AG08395 (cell line): ENCODE data around the gene KDF1.

ENCODE experiments used
- DNase-seq: peaks from one replicate; pipeline ENCODE4 v3.0.0; 2012; ENCODE audit warnings: mixed read lengths, low spot score

Gene KDF1

DNA sequence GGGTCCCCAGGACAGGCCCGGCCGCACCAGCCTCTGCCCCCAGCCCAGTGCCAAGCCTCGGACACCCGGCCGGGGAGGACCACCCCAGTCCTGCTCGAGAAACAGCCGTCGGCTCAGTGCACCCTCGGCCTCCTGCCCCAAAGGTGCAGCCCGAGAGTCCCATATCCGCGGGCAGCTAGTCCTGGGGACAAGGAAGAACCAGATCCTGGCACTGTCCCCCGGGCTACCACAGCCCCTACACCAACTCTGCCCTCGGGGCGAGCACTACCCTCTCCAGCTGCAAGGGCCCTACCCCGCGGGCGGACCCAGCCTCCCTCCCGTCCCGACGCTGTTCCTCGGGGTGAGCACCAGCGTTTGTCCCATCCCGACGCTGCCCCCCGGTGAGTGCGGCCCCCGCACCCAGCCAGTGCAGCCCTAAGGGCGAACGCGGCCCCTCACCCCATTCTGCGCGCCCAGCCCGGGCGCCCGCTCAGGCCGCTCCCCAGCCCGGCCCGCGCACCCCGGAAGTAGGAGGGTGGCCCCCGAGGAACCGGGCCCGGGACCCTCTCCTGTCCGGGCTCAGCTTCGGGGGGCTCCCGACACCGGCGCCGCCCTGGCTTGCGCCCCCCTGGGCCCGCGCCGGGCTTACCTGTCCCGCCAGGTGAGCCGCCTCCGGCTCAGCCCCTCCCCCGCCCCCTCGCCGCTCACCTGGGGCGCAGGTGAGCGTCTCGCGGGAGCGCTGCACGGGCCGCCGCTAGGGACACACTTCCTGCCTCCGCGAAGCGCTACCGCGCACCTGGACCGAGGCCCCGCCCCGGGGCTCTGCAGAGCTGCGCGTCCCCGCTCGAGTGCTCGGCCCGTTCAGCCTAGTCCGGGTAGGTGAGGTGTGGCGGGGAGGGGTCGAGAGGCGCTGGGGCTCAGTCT is at the start of gene KDF1:
Gene KDF1, minus strand, starts transcription at position 747 of the 903 bp plus-strand sequence. CDS start 8,088 bp downstream, outside the sequence.
- DNase-seq = no peak

- DNase-seq = no peak
Observed at GRCh38 chr1:27009601-27010197, 49.4 kb upstream of the KDF1 start.

DNA sequence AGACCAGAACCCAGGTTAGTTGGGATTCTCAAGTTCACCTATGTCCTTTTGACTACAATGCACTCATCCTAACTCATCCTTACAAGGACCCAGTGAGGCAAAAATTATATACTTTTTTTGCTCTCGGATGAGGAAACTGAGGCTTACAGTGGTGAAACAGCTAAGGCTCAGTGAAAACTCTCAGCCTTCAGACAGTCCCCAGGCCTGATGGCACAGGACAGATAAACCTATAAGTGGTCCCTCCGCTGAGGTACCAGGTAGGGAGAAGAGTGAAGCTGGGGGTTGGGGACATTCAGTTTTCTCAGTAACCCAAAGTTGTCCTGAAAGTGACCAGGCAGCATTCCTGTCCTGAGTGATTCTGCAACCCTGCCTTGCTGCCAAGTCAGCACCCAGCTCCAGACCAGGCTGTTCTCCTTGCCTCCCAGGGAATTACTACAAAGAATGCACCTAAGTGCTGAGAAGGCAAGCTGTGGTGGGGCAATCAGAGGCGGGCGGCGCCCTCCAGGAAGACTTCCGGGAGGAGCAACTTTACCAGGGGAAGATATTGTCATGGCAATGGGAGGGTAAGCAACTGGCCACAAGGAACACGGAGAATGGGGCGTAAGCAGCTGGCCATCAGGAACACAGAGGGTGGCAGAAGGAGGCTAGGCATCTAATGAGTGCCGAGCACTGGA is 47.8 kb upstream of the KDF1 start:
- DNase-seq = peak; percentile 42

- DNase-seq = no peak
Observed at GRCh38 chr1:27006683-27007082, 46.4 kb upstream of the KDF1 start.

DNA sequence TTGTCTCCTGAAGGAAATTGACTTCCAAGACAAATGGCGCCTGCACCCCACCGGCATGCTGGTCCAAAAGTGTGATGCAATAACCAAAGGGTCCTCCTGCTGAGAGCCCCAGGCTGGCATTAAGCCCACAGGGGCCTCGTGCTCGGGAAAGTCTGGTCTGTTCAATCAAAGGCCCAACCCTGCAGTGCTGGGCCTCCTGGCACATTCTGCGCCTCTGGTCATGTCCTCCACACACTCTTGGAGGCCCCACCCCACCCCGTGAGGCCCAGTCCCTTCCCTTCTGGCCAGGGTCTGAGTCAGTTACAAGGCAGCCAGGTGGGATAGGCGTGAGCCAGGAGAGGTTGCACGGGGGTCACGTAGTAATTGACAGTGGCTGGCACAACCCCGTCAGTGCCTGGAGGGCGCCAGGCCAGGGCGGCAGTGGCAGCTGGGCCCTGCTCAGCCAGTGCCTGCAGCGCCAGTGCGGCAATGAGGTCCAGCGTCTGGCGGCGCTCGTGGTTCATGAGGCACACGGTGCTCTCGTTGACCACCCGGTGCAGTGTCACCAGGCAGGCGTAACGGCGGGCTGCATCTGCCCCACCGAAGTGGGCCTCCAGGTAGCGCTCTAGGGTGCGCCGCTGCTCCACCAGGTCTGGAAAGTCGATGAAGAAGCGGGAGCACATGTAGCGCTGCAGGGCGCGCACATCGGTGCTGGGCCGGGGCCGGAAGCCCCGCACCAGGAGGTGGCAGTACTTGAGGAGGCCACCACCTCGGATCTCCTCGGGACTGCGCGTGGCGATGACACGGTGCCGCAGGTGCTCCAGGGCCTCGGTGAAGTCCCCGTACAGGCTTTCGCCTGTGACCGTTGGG is 45.6 kb upstream of the KDF1 start:
- DNase-seq = no peak

DNA sequence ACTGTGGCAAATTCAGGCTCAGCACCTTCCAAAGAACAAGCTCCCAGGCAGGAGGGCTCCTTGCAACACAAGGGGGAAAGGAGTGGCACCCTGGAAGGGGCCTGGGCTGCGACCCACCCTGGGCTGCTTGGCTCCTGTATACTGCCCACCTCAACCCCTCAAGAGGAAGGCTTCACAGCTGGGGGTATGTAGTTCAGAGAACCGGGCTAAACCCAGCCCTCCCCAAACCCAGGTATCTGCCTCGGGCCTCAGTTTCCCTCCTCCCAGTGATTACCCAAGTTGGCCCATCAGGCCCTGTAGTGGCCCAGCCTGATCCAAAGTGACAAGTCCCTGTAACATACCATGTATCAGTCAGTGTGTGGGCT is 44.9 kb upstream of the KDF1 start:
- DNase-seq = no peak

DNA sequence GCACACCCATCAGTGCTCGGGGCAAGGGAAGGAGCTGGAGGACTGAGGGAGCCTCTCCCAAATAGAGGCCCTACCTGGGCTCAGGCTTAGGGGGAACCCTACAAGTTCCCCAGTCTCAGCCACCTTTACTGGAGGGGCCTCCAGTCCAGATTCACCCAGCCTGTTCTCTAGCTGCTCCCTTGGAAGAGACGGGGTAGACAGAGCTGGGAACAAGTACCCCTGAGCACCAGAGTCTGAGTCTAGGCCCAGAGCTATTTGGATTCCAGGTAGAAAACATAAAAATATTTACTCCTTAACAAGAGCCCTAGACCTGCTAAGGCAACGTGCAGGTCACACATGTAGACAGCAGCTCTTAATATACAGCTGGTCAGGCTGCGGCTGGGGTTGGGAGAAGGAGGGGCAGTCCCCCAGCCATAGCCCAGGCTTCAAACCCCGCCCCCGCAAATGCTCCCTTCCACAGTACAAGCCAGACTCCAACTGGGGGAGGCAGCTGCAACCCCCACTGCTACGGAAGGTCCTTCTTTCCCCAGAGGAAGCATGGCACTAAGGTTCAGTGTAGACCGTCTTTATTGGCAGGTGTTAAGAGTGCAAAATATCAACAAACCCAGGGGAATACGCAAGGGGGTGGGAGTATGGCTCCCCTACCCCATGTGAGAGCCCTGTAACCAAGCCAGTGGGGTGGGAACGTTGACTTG is 44.4 kb upstream of the KDF1 start:
- DNase-seq = no peak

DNA sequence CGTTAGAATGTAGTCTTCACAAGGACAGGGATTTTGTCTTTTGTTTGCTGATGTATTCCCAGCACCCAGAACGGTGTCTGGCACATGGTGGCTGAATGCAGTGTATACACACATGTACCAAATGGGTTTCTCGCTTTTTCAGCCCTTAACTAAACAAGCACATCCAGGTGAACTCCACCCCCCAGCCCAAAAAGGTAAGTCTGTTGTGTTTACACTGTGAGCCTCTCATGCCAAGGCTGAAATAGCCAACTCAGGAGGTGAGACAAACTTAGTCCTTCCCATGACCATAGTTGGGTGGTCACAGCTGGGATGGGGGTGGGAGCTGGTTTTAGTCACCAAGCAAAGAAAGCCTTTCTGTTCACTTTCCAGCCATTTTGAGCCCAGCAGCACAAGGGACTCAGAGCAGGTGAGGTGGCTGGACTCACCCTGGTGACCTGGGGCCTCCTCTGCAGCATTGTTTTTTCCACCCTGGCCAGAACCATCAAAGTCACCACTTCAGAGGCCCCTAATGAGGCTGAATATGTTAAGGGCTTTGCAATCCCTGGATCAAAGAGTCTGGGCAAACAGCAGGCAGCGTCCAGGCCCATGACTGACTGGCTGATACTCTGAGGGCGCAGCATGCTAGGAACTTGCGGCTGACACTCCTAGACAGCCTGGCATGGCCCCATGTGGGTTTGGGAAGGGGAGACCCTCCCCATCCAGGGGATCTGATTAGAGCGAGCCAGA is 43.6 kb upstream of the KDF1 start:
- DNase-seq = no peak

GRCh38 chr1:27001570-27002360 is 41.5 kb upstream of the KDF1 start:
- DNase-seq = no peak

DNA sequence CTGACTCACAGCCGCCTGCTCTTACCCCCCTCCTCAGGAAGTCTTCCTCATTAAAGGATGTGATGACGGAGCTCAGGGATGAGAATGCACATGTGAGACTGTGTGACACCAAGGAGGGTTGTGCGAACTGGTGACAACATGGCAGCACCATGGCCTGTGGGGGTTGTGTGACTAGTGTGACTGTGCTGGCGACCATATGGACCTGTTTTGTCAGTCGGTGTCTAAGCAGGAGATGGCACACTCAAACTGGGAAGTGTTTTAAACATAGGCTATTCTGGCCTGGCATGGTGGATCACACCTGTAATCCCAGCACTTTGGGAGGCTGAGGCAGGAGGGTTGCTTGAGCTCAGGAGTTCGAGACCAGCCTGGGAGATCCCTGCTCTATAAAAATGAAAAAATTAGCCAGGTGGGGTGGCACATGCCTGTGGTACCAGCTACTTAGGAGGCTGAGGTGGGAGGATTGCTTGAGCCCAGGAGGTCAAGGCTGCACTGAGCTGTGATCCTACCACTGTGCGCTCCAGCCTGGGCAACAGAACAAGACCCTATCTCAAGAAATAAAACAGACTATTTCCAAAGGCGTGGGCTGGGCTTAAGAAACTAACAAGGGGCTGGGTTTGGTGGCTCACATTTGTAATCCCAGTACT is 40.7 kb upstream of the KDF1 start:
- no peak for DNase-seq

DNA sequence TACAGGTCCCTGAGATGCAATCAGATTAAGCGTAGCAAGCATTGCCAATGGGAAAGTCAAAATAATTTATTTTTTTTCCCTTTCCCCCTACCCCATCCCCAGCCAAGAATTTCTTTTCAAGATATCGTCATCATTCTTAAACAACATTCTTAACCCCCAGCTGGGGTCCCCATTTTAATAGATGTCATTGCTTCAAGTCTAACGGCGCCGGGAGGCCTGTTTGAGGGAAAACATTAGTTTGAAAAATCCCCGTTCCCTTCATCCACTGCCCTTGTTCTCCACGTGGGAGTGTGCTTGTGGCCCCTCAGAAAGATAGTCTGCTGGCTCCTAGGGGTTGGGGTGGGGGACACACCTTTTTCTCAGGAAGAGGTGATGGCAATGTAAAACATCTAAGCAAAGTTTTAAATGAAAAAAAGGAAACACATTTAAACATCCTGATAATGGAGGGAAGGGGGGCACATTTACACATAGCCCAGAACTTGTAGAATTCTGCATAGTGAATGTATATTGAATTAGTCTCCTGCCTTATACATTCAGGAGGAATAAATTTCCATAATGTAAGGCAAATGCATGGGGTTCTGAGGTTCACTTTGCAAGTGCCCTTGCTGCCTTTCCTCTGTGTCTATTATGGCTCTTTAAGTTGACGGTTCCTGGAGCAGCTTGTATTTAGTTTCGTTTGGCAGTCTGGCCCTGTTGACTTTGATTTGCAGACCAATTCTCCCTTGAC is 40.0 kb upstream of the KDF1 start:
- no peak for DNase-seq

- DNase-seq = peak; percentile 96
Observed at GRCh38 chr1:26999440-26999987, 39.2 kb upstream of the KDF1 start.

DNA sequence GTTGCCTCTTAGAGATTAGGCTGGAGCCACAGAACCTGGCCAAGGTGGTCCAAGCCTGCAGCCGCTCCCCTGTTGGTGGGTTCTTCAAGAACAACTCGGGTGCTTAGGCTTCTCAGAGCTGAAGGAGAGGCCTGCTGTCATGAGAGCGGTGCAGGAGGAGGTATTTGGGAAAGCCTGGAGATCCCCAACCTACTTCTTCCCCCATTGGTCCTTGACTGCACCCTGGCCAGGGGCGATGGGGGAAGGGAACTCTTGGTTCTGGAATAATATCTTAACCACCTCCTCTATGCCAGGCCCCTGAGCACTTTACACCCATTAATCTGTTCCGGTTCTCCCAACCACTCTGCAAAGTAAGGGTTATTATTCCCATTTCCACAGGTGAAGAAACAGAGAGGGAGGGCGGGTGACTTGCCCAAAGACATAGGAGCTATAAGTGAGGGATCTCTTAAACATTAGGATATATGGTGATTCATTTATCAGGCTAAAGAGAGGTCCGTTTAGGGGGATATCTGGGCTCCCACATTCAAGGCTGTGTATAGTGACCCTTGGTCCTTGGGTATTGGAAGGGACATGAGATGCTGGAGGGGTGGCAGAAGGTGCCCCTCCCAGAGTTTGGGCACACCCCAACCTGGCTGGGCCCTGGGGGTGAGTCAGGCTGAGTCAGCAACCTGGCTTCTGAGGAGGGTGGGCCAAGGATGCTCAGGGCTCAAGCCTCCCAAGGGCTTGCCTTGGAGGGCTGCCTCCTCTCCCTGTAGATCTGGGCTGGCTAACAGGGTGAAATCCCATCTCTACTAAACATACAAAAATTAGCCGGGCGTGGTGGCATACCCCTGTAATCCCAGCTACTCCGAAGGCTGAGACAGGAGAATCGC is 38.4 kb upstream of the KDF1 start:
- DNase-seq = peak; percentile 54

GRCh38 chr1:26996665-26997064 is 36.4 kb upstream of the KDF1 start:
- no peak for DNase-seq

DNA sequence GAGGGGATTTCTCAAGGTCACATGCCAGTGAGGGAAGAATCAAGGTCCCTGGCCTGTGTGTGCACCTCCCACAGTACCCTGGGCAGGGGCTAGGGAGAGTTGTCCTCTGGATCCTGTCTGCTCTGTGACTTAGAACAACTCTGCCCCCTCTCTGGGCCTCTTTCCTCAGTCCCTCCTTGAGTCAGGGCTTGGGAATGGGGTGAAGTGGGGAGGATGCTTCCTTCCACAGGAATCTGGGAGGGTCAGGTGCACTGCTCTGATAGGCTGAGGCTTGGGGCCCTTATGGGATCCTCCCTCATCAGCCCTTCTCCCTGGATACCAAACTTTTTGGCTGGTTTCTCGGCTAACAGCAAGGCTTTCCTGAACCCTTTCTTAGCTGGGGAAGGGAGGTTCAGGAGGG is 35.8 kb upstream of the KDF1 start:
- DNase-seq = peak; percentile 64

- DNase-seq = no peak
Observed at GRCh38 chr1:26994787-26995517, 34.7 kb upstream of the KDF1 start.
